DND-41 (cell line): Measurements from ENCODE around the gene IL4R.

Experiments
- ATAC-seq: fragments of 200-7000 bp; cut with Tn5 transposase; 3 replicates; pipeline ENCODE4 v1.9.1; 2021; ENCODE audit warnings: low read depth; ENCODE audit not compliant: insufficient read depth
- DNase-seq: peaks from one replicate; pipeline ENCODE4 v3.0.0-alpha.2; 2020
- H2AFZ ChIP-seq: 2 replicates; pipeline ENCODE4 v1.6.0; 2012; ENCODE audit warnings: low read depth, low read length
- H3K27ac ChIP-seq: 2 replicates; pipeline ENCODE4 v1.5.1; 2012; ENCODE audit warnings: low read length, inconsistent platforms
- H3K27me3 ChIP-seq: fragments of 200-600 bp; sonication (generic); 2 replicates; pipeline ENCODE4 v1.6.0; 2012; ENCODE audit warnings: low read length, mild to moderate bottlenecking, inconsistent platforms; ENCODE audit not compliant: insufficient read depth, poor library complexity
- H3K36me3 ChIP-seq: 2 replicates; pipeline ENCODE4 v1.5.1; 2012; ENCODE audit warnings: low read length, inconsistent platforms; ENCODE audit not compliant: insufficient read depth
- H3K4me1 ChIP-seq: 2 replicates; pipeline ENCODE4 v1.5.1; 2012; ENCODE audit warnings: mild to moderate bottlenecking, low read length; ENCODE audit not compliant: insufficient read depth
- H3K4me2 ChIP-seq: 2 replicates; pipeline ENCODE4 v1.6.0; 2012; ENCODE audit warnings: mild to moderate bottlenecking, moderate library complexity, low read length, inconsistent platforms; ENCODE audit not compliant: insufficient read depth
- H3K4me3 ChIP-seq, 2 experiments: fragments of 200-600 bp in 1 of 2; shearing (Covaris generic) in 1 of 2; 2 replicates each; pipeline ENCODE4 v1.5.1; 2012 to 2016; ENCODE audit warnings: inconsistent platforms in 2 of 2, low read length in 2 of 2, mild to moderate bottlenecking in 2 of 2, low read depth in 1 of 2, moderate library complexity in 1 of 2
- H3K79me2 ChIP-seq: 2 replicates; pipeline ENCODE4 v1.6.0; 2012; ENCODE audit warnings: low read length, inconsistent platforms; ENCODE audit not compliant: insufficient read depth
- H3K9ac ChIP-seq: 2 replicates; pipeline ENCODE4 v1.6.0; 2012; ENCODE audit warnings: low read depth, mild to moderate bottlenecking, inconsistent platforms, low read length, moderate library complexity
- H3K9me3 ChIP-seq: 2 replicates; pipeline ENCODE4 v1.5.1; 2012; ENCODE audit warnings: low read length, moderate library complexity, mild to moderate bottlenecking, inconsistent platforms; ENCODE audit not compliant: insufficient read depth, severe bottlenecking
- H4K20me1 ChIP-seq: 2 replicates; pipeline ENCODE4 v1.6.0; 2012; ENCODE audit warnings: low read length; ENCODE audit not compliant: insufficient read depth
- CTCF ChIP-seq: IDR thresholded peaks from 2 replicates; pipeline ENCODE4 v1.5.1; 2012; ENCODE audit warnings: borderline replicate concordance, low read length, moderate library complexity, mild to moderate bottlenecking; ENCODE audit not compliant: poor library complexity, severe bottlenecking; ENCODE audit errors: extremely low read depth
- EZH2 ChIP-seq: IDR thresholded peaks from 3 replicates; pipeline ENCODE4 v1.6.1; 2012; ENCODE audit warnings: borderline replicate concordance, low read depth, mild to moderate bottlenecking, moderate library complexity, low read length, inconsistent platforms; ENCODE audit not compliant: severe bottlenecking

Gene IL4R

GRCh38 chr16:27367461-27368357 is 53.9 kb downstream of the IL4R start:
- Histone ChIP-seq H3K4me2 (peak overlapping the region; percentile 60), H4K20me1 (no peaks in the 10 kb centered on the region), H3K9me3 (no peaks in the 10 kb centered on the region), H2AFZ (peak overlapping the region; percentile 62), H3K9ac (peak overlapping the region; percentile 64), H3K27ac (peak overlapping the region; percentile 95), H3K36me3 (peaks cover 14% of the 10 kb centered on the region), H3K4me1 (peaks cover 49% of the 10 kb centered on the region), H3K4me3 (peak overlapping the region in 1 of 2 experiments; percentile 40; a peak in 2 of 4 replicates), H3K27me3 (no peaks in the 10 kb centered on the region), H3K79me2 (no peaks in the 10 kb centered on the region)
- TF ChIP-seq EZH2 (no peak), CTCF (peak; percentile 83)
- DNase-seq (peak; percentile 93), ATAC-seq (peak; percentile 82)

GRCh38 chr16:27368358-27368722 is 54.6 kb downstream of the IL4R start:
- Histone ChIP-seq H3K79me2 (no peaks in the 10 kb centered on the region), H3K9me3 (no peaks in the 10 kb centered on the region), H2AFZ (peak overlapping the region; percentile 2; the same call in 1 of the 2 replicates), H3K27me3 (no peaks in the 10 kb centered on the region), H3K4me3 (peak overlapping the region in 1 of 2 experiments; percentile 40; a peak in 1 of 4 replicates), H3K4me2 (peak overlapping the region; percentile 60), H4K20me1 (no peaks in the 10 kb centered on the region), H3K4me1 (peaks cover 56% of the 10 kb centered on the region), H3K36me3 (peaks cover 8% of the 10 kb centered on the region), H3K27ac (peak overlapping the region; percentile 95), H3K9ac (peak overlapping the region; percentile 64)
- no peak for ATAC-seq
- DNase-seq = no peak
- TF ChIP-seq EZH2 = no peak
- TF ChIP-seq CTCF = no peak

- Histone ChIP-seq H3K9me3 (no peaks in the 10 kb centered on the region), H4K20me1 (no peaks in the 10 kb centered on the region), H3K36me3 (no peaks in the 10 kb centered on the region), H3K4me1 (peaks cover 64% of the 10 kb centered on the region), H3K27ac (peak overlapping the region; percentile 61), H3K9ac (no peak overlapping the region), H3K4me2 (no peak overlapping the region), H2AFZ (no peak overlapping the region), H3K4me3 (no peak overlapping the region), H3K27me3 (no peaks in the 10 kb centered on the region), H3K79me2 (no peaks in the 10 kb centered on the region)
- no peak for TF ChIP-seq CTCF
- TF ChIP-seq EZH2 = no peak
- DNase-seq (no peak), ATAC-seq (no peak)
Measured at GRCh38 chr16:27369806-27370205, 56.0 kb downstream of the IL4R start.
